ENCODE data around the gene ZNF428. TPM values are rescaled to one million over a fixed set of nuclear protein-coding genes. Genes with fewer than 3 reads are reported as not detected.

The ZNF428 gene
- polyA plus RNA-seq, 3 donors, result 3.8 to 5.6 (median 3.9) TPM

GRCh38 chr19:43662487-43662886, 43.1 kb upstream of the ZNF428 start:
- H3K27ac Mint-ChIP-seq, result peak overlapping the region in 4 of 7 donors; percentile 50 to 95 (median 70)
- intact Hi-C loops (cut with micrococcal nuclease), result loop anchor here in 1 of 2 donors (10.0 kb wide), 1 partner anchor 122 kb away; the partner anchor contains the start of gene KCNN4
- Histone ChIP-seq H3K9me3 (replicated peaks in 1 of 2; ENCODE audit: control insufficient read depth in 1 of 2, insufficient read depth in 1 of 2, low read length in 2 of 2) (peaks cover 7 to 8% of the 10 kb centered on the region in 2 donors), H3K4me2 (replicated peaks; ENCODE audit: extremely low read depth, low read length, poor library complexity, severe bottlenecking) (no peak overlapping the region), H3K9ac (ENCODE audit: insufficient read depth, low read length, poor library complexity, severe bottlenecking) (no peak overlapping the region), H2AFZ (ENCODE audit: insufficient read depth, low read depth, low read length, poor library complexity, severe bottlenecking) (no peak overlapping the region), H3K27ac (ENCODE audit: low read depth in 1 of 2, low read length in 2 of 2) (no peak overlapping the region), H4K20me1 (ENCODE audit: insufficient read depth, low read length) (peaks cover 100% of the 10 kb centered on the region), H3K36me3 (replicated peaks in 1 of 2; ENCODE audit: control insufficient read depth in 1 of 2, insufficient read depth in 2 of 2, low read length in 2 of 2) (peaks cover 90 to 99% of the 10 kb centered on the region in 2 donors), H3K4me3 (replicated peaks in 1 of 3; ENCODE audit: low read depth in 2 of 3, low read length in 3 of 3) (no peak overlapping the region), H3K27me3 (ENCODE audit: control insufficient read depth in 2 of 2, insufficient read depth in 2 of 2, low read length in 2 of 2) (no peaks in the 10 kb centered on the region), H3K79me2 (ENCODE audit: insufficient read depth, low read length) (peaks cover 99% of the 10 kb centered on the region), H3K4me1 (ENCODE audit: control insufficient read depth in 1 of 2, insufficient read depth in 2 of 2, low read length in 2 of 2) (peaks cover 30 to 40% of the 10 kb centered on the region in 2 donors)
- peaks cover 6 to 21% (median 11%) of the 10 kb centered on the region in 7 donors for H3K9me3 Mint-ChIP-seq
- peak; percentile 14 for TF ChIP-seq CTCF (IDR thresholded peaks at IDR 0.05)
- WGBS (ENCODE audit: insufficient coverage), result 98% methylated on average over 4 of the region's 6 CpGs
- H3K36me3 Mint-ChIP-seq, result peaks cover 90 to 100% of the 10 kb centered on the region in 2 donors
- H3K27me3 Mint-ChIP-seq (ENCODE audit: low read depth in 3 of 3), result peaks cover 0 to 3% (median 2%) of the 10 kb centered on the region in 3 donors
- H3K4me3 Mint-ChIP-seq, result no peak overlapping the region
- H3K4me1 Mint-ChIP-seq, result peaks cover 35% of the 10 kb centered on the region
- no peak for DNase-seq

GRCh38 chr19:43660971-43661360, 41.5 kb upstream of the ZNF428 start:
- H3K27ac ChIP-seq (ENCODE audit: low read depth in 1 of 2, low read length in 2 of 2), result no peak overlapping the region
- Mint-ChIP-seq H3K27ac (peak overlapping the region in 2 of 7 donors; percentile 43 to 78), H3K9me3 (peaks cover 6 to 19% (median 11%) of the 10 kb centered on the region in 7 donors), H3K27me3 (ENCODE audit: low read depth in 3 of 3) (peaks cover 0 to 8% (median 0%) of the 10 kb centered on the region in 3 donors), H3K4me3 (no peak overlapping the region), H3K4me1 (peaks cover 22% of the 10 kb centered on the region), H3K36me3 (peaks cover 89 to 99% of the 10 kb centered on the region in 2 donors)
- H3K4me3 ChIP-seq (replicated peaks in 1 of 3; ENCODE audit: low read depth in 2 of 3, low read length in 3 of 3), result no peak overlapping the region
- WGBS (ENCODE audit: insufficient coverage), result 99% methylated on average over 5 of the region's 6 CpGs
- TF ChIP-seq CTCF (IDR thresholded peaks at IDR 0.05), result no peak
- H4K20me1 ChIP-seq (ENCODE audit: insufficient read depth, low read length), result peaks cover 100% of the 10 kb centered on the region
- no peak overlapping the region for H2AFZ ChIP-seq (ENCODE audit: insufficient read depth, low read depth, low read length, poor library complexity, severe bottlenecking)
- H3K4me1 ChIP-seq (ENCODE audit: control insufficient read depth in 1 of 2, insufficient read depth in 2 of 2, low read length in 2 of 2), result peaks cover 20 to 25% of the 10 kb centered on the region in 2 donors
- no peak for DNase-seq
- H3K36me3 ChIP-seq (replicated peaks in 1 of 2; ENCODE audit: control insufficient read depth in 1 of 2, insufficient read depth in 2 of 2, low read length in 2 of 2), result peaks cover 92 to 99% of the 10 kb centered on the region in 2 donors
- H3K9me3 ChIP-seq (replicated peaks in 1 of 2; ENCODE audit: control insufficient read depth in 1 of 2, insufficient read depth in 1 of 2, low read length in 2 of 2), result peaks cover 7 to 8% of the 10 kb centered on the region in 2 donors
- peaks cover 95% of the 10 kb centered on the region for H3K79me2 ChIP-seq (ENCODE audit: insufficient read depth, low read length)
- H3K27me3 ChIP-seq (ENCODE audit: control insufficient read depth in 2 of 2, insufficient read depth in 2 of 2, low read length in 2 of 2), result no peaks in the 10 kb centered on the region
- intact Hi-C loops (cut with micrococcal nuclease), result loop anchor here in 1 of 2 donors (10.0 kb wide), 1 partner anchor 124 kb away; the partner anchor contains the start of gene KCNN4
- no peak overlapping the region for H3K9ac ChIP-seq (ENCODE audit: insufficient read depth, low read length, poor library complexity, severe bottlenecking)
- H3K4me2 ChIP-seq (replicated peaks; ENCODE audit: extremely low read depth, low read length, poor library complexity, severe bottlenecking), result no peak overlapping the region
